Stimulated activated CD4-positive, alpha-beta T cell treated with anti-CD3 and anti-CD28 coated beads, Interleukin-1b, Interleukin-23, amount 100 ng/mL, for 4 hours (primary cell): ENCODE data around the gene CWC15.
"Not testable (repeated sequence)": the region's sequence is repeated elsewhere in the genome, so short reads cannot be mapped to it uniquely, and the experiment has no call there.

Experiments used
- DNase-seq, 2 donors: peaks; one replicate each; pipeline ENCODE4 v3.0.0-alpha.2; 2020; ENCODE audit warnings: low read depth in 2 of 2

The CWC15 gene

GRCh38 chr11:94973099-94973968 is at the start of gene CWC15, which contains the start of gene KDM4D:
Gene CWC15 (minus strand): TSS chr11:94973556. CDS start chr11:94972185, 1,371 bp downstream.
Gene KDM4D (plus strand): TSS chr11:94973709. CDS start chr11:94997373, 23,664 bp downstream.
- peak; percentile 90 to 91 for DNase-seq

- DNase-seq = not testable (repeated sequence)
Measured at GRCh38 chr11:95021468-95021867, 48.1 kb upstream of the CWC15 start.

- DNase-seq = no peak
Measured at GRCh38 chr11:95016139-95016538, 42.8 kb upstream of the CWC15 start.

- no peak for DNase-seq
Measured at GRCh38 chr11:95014184-95014821, 40.9 kb upstream of the CWC15 start.

GRCh38 chr11:95011376-95011775 is 38.0 kb upstream of the CWC15 start:
- no peak for DNase-seq

GRCh38 chr11:95005642-95006041 is 32.3 kb upstream of the CWC15 start:
- no peak for DNase-seq

- no peak for DNase-seq
Measured at GRCh38 chr11:95003716-95004115, 30.4 kb upstream of the CWC15 start.

GRCh38 chr11:94998285-94998684 is 24.9 kb upstream of the CWC15 start:
- no peak for DNase-seq

- no peak for DNase-seq
Measured at GRCh38 chr11:94997437-94997836, 24.1 kb upstream of the CWC15 start.

GRCh38 chr11:94993400-94993943 is 20.1 kb upstream of the CWC15 start:
- DNase-seq = no peak

GRCh38 chr11:94988748-94989147 is 15.4 kb upstream of the CWC15 start:
- no peak for DNase-seq

- DNase-seq = no peak
Measured at GRCh38 chr11:94987378-94987777, 14.0 kb upstream of the CWC15 start.

- no peak for DNase-seq
Measured at GRCh38 chr11:94975599-94975998, 2.2 kb upstream of the CWC15 start.

GRCh38 chr11:94974178-94974577 is 822 bp upstream of the CWC15 start:
- DNase-seq = no peak

- no peak for DNase-seq
Measured at GRCh38 chr11:94972700-94973098, 657 bp downstream of the CWC15 start.

- DNase-seq = no peak
Measured at GRCh38 chr11:94968334-94968958, 4.9 kb downstream of the CWC15 start.

GRCh38 chr11:94964934-94965333 is 8.4 kb downstream of the CWC15 start:
- no peak for DNase-seq

- no peak for DNase-seq
Measured at GRCh38 chr11:94961255-94961654, 12.1 kb downstream of the CWC15 start.

- DNase-seq = no peak
Measured at GRCh38 chr11:94960488-94960887, 12.9 kb downstream of the CWC15 start.

GRCh38 chr11:94959179-94959578 is 14.2 kb downstream of the CWC15 start:
- DNase-seq = no peak

GRCh38 chr11:94958121-94958696 is 15.1 kb downstream of the CWC15 start:
- no peak for DNase-seq

- no peak for DNase-seq
Measured at GRCh38 chr11:94956963-94957362, 16.4 kb downstream of the CWC15 start.
